GM12875 (cell line): Measurements from ENCODE around the gene SRSF10.

ENCODE experiments used
- H3K4me3 ChIP-seq: one replicate; pipeline ENCODE4 v1.5.1; 2011; ENCODE audit warnings: low read depth, low read length, control low read depth
- CTCF ChIP-seq: IDR thresholded peaks from 2 replicates; pipeline ENCODE4 v1.5.1; 2011; ENCODE audit warnings: low read depth, mild to moderate bottlenecking, control low read depth, inconsistent platforms, low read length, moderate library complexity, borderline replicate concordance; ENCODE audit not compliant: insufficient read depth

SRSF10 gene

GRCh38 chr1:23953020-23953419, 27.1 kb downstream of the SRSF10 start:
- H3K4me3 ChIP-seq, result no peak overlapping the region
- no peak for TF ChIP-seq CTCF

- H3K4me3 ChIP-seq, result no peak overlapping the region
- no peak for TF ChIP-seq CTCF
Measured at GRCh38 chr1:23947366-23947765, 32.8 kb downstream of the SRSF10 start.

- no peak for TF ChIP-seq CTCF
Measured at GRCh38 chr1:23936481-23937176, 43.5 kb downstream of the SRSF10 start.

GRCh38 chr1:23931491-23931880, 48.6 kb downstream of the SRSF10 start:
- TF ChIP-seq CTCF, result no peak
- no peak overlapping the region for H3K4me3 ChIP-seq

More at GRCh38 chr1:23936481-23937176, 43.5 kb downstream of the SRSF10 start:
- H3K4me3 ChIP-seq, result no peak overlapping the region

GRCh38 chr1:23930861-23931490, 49.2 kb downstream of the SRSF10 start:
- no peak for TF ChIP-seq CTCF
- no peak overlapping the region for H3K4me3 ChIP-seq

GRCh38 chr1:23930270-23930669, 49.9 kb downstream of the SRSF10 start:
- TF ChIP-seq CTCF, result no peak
- H3K4me3 ChIP-seq, result no peak overlapping the region

- H3K4me3 ChIP-seq, result no peak overlapping the region
- no peak for TF ChIP-seq CTCF
Measured at GRCh38 chr1:23928789-23929188, 51.3 kb downstream of the SRSF10 start.
